22Rv1 (cell line): ENCODE results near the gene FARSA.

Experiments used
- H3K27ac ChIP-seq: fragments of 450-650 bp; 2 replicates; pipeline ENCODE4 v1.5.1; 2017
- CTCF ChIP-seq: fragments of 450-650 bp; IDR thresholded peaks from 2 replicates; pipeline ENCODE4 v1.5.1; 2017; ENCODE audit warnings: mild to moderate bottlenecking
- ZFX ChIP-seq: fragments of 450-650 bp; IDR thresholded peaks from 2 replicates; pipeline ENCODE4 v1.6.1; 2017; ENCODE audit warnings: antibody characterized with exemption, borderline replicate concordance

FARSA gene

DNA sequence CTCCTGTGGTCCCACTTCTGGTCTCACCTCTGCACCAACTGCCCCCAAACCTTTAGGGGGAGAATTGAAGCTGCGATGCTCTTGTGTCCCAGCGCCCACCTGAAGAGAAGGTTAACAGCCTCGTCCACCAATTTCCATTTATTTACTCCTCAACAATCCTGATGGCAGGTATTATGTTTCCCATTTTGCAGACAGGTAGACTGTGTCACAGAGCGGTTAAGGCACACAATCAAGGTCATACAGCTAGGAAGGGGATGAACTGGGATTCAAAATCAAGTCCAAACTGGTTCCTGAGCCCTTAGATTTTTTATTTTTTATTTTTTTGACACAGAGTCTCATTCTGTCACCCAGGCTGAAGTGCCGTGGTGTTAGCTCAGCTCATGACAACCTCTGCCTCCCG, 58.4 kb downstream of the FARSA start:
- TF ChIP-seq ZFX (no peak), CTCF (no peak)

GRCh38 chr19:12873891-12874745, 59.4 kb downstream of the FARSA start:
- TF ChIP-seq ZFX, result no peak
- TF ChIP-seq CTCF, result no peak
- H3K27ac ChIP-seq, result peak overlapping the region; percentile 91

More for the DNA sequence above, 58.4 kb downstream of the FARSA start:
- H3K27ac ChIP-seq, result 0 out of 2 replicates have a peak overlapping the region, but pooled peaks have one; percentile 91

DNA sequence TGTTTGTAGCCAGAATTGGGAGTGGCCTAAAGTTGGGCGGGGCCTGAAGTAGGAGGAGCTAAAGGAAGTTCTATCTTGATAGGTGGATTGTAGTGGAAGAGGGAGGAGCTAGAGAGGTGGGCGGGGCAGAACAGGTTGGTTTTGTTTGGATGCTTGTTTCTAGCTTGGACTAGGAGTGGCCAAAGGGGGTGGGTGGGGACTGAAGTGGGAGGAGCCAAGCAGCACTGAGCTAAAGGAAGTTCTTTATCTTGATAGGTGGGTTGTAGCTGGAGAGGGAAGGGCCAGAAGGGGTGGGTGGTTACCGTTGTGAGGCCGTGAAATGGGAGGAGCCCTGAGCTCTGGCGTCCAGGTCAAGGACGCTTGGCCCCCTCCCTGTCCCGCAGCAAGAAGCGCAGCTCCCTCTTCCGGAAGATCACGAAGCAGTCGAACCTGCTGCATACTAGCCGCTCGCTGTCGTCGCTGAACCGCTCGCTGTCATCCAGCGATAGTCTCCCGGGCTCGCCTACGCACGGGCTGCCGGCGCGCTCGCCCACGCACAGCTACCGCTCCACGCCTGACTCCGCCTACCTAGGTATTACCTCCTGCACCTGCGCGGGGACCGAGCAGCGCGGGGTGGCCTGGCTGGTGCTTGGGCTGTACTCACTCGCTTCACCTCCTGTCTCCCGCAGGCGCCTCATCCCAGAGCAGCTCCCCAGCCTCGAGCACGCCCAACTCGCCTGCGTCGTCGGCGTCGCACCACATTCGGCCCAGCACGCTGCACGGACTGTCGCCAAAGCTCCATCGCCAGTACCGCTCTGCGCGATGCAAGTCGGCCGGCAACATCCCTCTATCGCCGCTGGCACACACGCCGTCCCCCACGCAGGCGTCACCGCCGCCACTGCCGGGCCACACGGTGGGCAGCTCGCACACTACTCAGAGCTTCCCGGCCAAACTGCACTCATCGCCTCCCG, 60.3 kb downstream of the FARSA start:
- TF ChIP-seq ZFX (no peak), CTCF (peak; percentile 59)
- peak overlapping the region; percentile 91 for H3K27ac ChIP-seq
